Ramos (cell line): ENCODE data around the gene PPP4R4.
"Not testable (repeated sequence)": the region's sequence is repeated elsewhere in the genome, so short reads cannot be mapped to it uniquely, and the experiment has no call there.

ENCODE experiments used
- in situ Hi-C: fragments of 300-500 bp; cut with MboI; formaldehyde crosslinking; loops from one replicate; pipeline ENCODE4 v1.14.3; 2022; ENCODE audit warnings: low sequenced_read_pairs; ENCODE audit not compliant: unreplicated experiment

PPP4R4 gene

GRCh38 chr14:94295360-94296180, 121.4 kb downstream of the PPP4R4 start:
- in situ Hi-C loops, result no loop called here

- in situ Hi-C loops, result not testable (repeated sequence)
These were observed 122.0 kb downstream of the PPP4R4 start for GRCh38 chr14:94296181-94296545.

- in situ Hi-C loops, result no loop called here
These were observed 124.0 kb downstream of the PPP4R4 start for GRCh38 chr14:94298130-94298529.

- in situ Hi-C loops, result no loop called here
These were observed 129.0 kb downstream of the PPP4R4 start for GRCh38 chr14:94303111-94303510.

GRCh38 chr14:94304243-94304642, 130.1 kb downstream of the PPP4R4 start:
- in situ Hi-C loops, result no loop called here

- in situ Hi-C loops, result no loop called here
These were observed 131.5 kb downstream of the PPP4R4 start for GRCh38 chr14:94305620-94306019.

GRCh38 chr14:94306047-94306978, 132.2 kb downstream of the PPP4R4 start:
- in situ Hi-C loops, result no loop called here

GRCh38 chr14:94307410-94307992, 133.4 kb downstream of the PPP4R4 start:
- in situ Hi-C loops, result no loop called here

- in situ Hi-C loops, result no loop called here
These were observed 135.6 kb downstream of the PPP4R4 start for GRCh38 chr14:94309721-94310120.

- in situ Hi-C loops, result no loop called here
These were observed 136.1 kb downstream of the PPP4R4 start for GRCh38 chr14:94310248-94310647.

GRCh38 chr14:94312481-94313246, 138.5 kb downstream of the PPP4R4 start:
- in situ Hi-C loops, result no loop called here

- in situ Hi-C loops, result no loop called here
These were observed 140.0 kb downstream of the PPP4R4 start for GRCh38 chr14:94313991-94314655.

- in situ Hi-C loops, result no loop called here
These were observed 140.8 kb downstream of the PPP4R4 start for GRCh38 chr14:94314890-94315289.

- in situ Hi-C loops, result no loop called here
These were observed 142.6 kb downstream of the PPP4R4 start for GRCh38 chr14:94316692-94317091.

GRCh38 chr14:94317259-94317658, 143.1 kb downstream of the PPP4R4 start:
- in situ Hi-C loops, result no loop called here

GRCh38 chr14:94320243-94320642, 146.1 kb downstream of the PPP4R4 start:
- in situ Hi-C loops, result no loop called here

GRCh38 chr14:94321421-94322271, 147.5 kb downstream of the PPP4R4 start:
- in situ Hi-C loops, result no loop called here

- in situ Hi-C loops, result no loop called here
These were observed 148.8 kb downstream of the PPP4R4 start, which contains the start of gene SERPINA6 for GRCh38 chr14:94322648-94323570. TSS of gene SERPINA6 (minus strand) at chr14:94323336. CDS start at chr14:94314648, 8,688 bp downstream.
